HG02798 (cell line): ENCODE measurements around the gene MLLT10.
A peak's percentile ranks its signal among the peaks of the same experiment; 100 is the strongest.

ENCODE experiments used
- ATAC-seq: cut with Tn5 transposase; IDR thresholded peaks from one replicate; pipeline ENCODE4 v1.9.1; 2021; ENCODE audit warnings: mild to moderate bottlenecking; ENCODE audit not compliant: unreplicated experiment, poor library complexity

The MLLT10 gene

DNA sequence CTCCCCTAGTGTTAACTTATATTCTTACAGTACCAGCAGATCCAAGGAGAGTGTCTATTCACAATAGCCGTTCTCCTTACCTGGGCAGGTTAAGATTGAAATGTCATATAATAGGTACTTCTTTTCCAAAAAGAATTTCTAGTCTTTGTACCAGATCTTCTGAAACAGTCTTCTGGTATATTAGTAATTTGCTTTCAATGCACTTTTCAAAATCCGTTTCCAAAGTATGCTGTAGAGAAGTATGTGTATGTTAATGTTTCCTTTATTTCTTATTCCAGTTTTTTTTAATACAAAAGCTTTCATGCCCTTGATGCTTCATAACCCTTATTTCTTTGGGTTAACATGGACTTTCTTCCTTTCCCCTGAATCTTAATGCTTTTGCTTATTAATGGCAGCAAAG, 188.2 kb downstream of the MLLT10 start:
- no peak for ATAC-seq

GRCh38 chr10:21724020-21724589, 190.1 kb downstream of the MLLT10 start:
- ATAC-seq, result no peak

- peak; percentile 82 for ATAC-seq
Observed at GRCh38 chr10:21724687-21725367, 190.8 kb downstream of the MLLT10 start.

DNA sequence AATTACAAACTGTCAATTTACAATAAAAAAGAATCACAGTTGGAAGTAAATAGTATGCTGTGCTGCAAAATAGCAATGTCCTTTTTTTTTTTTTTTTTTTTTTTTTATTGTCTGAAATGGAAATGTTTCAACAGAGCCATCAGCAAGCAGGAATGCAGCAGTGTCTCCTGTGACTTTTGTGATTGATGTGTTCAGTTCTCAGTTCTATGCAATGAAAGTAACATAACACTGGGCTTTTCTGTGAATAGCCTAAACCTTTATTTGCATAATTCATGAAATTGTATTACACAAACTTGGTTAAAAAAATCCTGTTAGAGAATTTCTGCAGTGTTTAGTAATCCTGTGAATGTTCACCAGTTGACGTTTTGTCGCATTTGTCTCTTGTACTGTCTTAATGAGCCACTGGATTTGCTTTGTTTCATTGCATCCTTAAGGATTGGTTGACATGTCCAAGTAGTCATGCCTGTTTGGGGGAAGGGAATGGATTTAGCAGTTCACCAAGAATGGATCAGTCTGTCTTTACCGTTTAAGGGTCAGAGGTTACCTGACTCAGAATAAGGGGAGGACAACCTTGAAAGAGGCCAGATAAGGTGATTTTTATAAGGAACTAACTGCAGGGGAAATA, 192.7 kb downstream of the MLLT10 start:
- no peak for ATAC-seq

GRCh38 chr10:21727452-21728168, 193.6 kb downstream of the MLLT10 start:
- no peak for ATAC-seq

DNA sequence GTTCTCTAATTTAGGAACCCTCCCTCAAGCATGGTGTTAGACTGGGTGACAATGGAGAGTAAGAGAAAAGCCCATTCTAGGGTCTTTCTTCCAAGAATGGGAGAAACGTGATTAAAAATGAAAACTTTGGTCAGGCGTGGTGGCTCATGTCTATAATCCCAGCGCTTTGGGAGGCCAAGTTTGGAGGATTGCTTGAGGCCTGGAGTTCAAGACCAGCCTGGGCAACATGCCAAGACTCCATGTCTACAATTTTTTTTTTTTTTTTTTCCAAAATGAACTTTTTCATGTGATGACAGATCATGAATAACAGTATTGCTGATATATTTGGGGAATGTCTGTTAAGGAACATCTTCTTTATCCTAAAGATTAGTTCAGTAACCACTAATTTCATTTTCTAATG, 194.6 kb downstream of the MLLT10 start:
- no peak for ATAC-seq

DNA sequence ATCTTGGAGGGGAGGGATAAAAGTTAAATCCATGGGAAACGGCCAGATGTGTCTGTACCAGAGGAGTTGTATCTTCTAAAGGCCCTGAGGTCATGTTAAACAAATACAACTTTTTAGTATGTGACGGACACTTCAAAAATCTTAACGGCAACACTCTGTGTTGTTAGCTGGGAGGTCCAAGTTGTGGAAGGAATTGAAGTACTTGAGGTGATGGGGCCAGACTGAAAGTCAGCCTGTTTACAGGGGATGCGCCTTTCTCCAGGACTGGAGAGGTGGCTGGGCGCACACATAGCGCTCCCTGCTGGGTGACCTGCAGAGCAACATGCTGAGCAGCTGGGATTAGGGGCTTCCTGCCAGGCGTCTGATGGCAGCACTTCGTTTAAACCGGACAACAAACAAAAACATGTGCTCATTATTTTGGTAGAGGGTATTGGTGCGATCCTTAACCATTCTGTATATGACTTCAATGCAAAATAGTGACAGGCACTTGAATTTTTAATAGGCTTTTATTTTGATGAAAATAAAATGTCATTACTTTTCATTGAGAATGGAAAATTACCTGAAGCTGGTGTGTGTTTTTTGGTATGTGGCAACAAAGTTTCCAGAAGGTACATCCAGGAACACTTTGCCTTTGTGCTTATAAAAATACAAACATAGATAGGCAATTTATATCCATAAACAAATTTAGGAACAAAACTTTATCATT, 198.2 kb downstream of the MLLT10 start:
- peak; percentile 57 for ATAC-seq

- no peak for ATAC-seq
Observed at GRCh38 chr10:21733710-21734109, 199.7 kb downstream of the MLLT10 start.

- no peak for ATAC-seq
Observed at GRCh38 chr10:21737106-21737505, 203.1 kb downstream of the MLLT10 start.

- no peak for ATAC-seq
Observed at GRCh38 chr10:21740989-21741388, 207.0 kb downstream of the MLLT10 start.

GRCh38 chr10:21742740-21743412, 208.8 kb downstream of the MLLT10 start:
- ATAC-seq, result no peak

DNA sequence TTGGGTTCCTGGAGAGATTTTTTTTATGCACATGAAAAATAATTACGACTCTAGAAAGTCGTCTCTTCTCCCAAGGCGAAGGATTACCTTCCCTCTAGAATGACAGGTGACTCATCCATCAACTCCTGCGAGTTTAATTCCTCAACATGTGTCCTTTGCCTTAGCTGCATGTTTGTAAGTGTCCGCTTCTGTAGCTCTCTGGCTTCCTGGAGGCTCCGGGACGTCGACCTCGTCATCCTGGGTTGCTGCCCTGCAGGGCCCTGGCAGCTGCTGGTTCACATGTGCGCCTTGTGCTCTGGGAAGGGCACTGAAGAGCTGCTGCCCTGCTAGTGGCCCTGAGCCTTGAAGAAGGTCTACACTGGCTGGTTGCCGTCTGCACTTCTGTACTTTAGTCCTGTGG, 210.2 kb downstream of the MLLT10 start:
- ATAC-seq, result no peak

- ATAC-seq, result no peak
Observed at GRCh38 chr10:21746118-21746517, 212.1 kb downstream of the MLLT10 start.

DNA sequence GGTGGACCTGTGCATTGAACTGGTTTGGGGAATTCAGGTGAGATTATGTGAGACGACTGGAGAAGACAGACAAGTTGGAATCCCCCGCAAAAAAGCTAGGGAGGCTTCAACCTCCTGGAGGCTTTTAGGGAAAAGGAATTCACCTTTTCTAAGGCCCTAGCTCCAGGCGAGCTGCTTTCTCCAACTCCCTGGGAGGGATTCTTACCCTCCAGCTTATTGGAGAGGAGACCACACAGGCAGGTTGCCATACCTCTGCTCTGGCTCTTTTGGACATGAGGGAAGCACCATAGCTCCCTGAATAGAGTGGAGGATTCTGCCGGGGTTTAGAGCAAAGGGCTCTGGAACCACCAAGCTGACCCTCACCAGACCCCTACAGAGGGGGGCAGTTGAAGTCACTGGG, 213.8 kb downstream of the MLLT10 start:
- no peak for ATAC-seq

DNA sequence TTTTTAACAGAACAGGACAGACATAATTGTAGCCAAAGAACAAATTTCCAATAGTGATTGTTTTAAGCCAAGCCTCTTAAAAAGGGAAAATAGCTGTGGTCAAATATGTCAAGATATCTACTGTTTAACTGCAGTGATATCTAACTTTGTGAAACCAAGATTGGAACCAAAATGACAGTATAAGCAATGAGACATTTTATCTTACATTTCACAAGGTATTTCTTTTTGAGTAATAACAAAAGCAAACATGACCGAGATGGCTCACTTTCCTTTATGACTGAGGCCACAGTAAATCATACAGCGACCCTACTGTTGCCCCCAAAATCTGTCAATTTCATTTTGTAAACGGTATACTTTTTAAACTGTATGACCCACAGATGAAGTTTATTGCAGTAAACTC, 215.8 kb downstream of the MLLT10 start:
- ATAC-seq, result no peak

DNA sequence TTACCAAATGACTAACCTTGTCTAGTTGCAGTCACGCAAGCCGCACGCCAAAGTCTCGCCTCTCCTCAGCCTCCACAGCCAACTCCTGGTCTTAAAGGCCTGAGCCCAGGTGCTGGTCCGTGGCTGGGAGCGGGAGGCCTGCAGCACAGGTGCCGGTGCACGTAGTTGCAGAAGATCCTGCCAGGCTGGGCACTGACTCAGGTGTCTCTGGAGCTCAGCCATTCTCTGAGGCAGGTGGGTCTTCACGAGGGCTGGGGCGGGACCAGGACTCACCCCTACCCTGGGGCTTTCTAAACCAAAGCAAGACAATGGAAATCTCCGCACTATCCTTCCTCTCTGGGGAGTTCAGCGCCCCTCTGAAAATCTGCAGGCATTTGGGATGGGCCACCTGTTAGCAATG, 216.4 kb downstream of the MLLT10 start:
- no peak for ATAC-seq

- no peak for ATAC-seq
Observed at GRCh38 chr10:21751341-21752310, 217.6 kb downstream of the MLLT10 start.

DNA sequence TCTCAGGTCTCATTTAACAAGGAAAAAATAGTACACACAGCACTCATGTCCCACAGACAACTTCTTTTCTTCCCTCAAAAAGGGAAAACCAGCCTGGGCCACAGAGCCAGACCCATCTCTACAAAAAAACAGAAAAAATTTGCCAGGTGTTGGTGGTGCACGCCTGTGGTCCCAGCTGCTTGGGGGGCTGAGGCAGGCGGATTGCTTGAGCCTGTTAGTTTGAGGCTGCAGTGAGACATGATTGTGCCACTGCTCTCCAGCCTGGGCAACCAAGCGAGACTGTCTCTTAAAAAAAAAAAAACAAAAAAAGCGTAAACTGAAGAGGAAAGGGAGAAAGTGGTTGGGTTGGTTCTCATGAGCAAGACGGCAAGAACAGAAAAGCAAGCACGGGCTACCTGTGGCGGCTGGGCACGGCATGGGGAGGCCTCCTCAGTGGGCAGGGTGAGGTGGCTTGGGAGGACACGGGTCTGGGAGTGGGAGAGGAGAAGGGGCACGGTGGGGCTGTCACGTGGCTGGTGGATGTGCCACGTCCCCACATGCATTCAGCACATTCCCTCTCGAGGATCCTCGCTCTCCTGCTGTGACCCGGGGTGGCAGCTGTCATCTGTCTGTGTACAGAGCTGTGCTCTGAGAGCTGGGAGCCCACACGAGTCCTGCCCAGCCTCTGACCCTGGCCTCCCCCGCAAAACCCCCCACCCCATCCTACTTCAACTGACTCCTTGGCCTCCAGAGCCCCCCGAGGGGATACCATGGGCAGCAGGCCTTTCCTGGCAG, 219.7 kb downstream of the MLLT10 start:
- no peak for ATAC-seq
